ENCODE results near the gene PLCD1. TPM values are rescaled to one million over a fixed set of nuclear protein-coding genes. Genes with fewer than 3 reads are reported as not detected.

Gene PLCD1
- total and polyA plus RNA-seq, 2 of the 8 experiments (the other 6 are each of a cell fraction or from before 2014, with no cell fraction given) = 15.3 to 19.2 TPM

DNA sequence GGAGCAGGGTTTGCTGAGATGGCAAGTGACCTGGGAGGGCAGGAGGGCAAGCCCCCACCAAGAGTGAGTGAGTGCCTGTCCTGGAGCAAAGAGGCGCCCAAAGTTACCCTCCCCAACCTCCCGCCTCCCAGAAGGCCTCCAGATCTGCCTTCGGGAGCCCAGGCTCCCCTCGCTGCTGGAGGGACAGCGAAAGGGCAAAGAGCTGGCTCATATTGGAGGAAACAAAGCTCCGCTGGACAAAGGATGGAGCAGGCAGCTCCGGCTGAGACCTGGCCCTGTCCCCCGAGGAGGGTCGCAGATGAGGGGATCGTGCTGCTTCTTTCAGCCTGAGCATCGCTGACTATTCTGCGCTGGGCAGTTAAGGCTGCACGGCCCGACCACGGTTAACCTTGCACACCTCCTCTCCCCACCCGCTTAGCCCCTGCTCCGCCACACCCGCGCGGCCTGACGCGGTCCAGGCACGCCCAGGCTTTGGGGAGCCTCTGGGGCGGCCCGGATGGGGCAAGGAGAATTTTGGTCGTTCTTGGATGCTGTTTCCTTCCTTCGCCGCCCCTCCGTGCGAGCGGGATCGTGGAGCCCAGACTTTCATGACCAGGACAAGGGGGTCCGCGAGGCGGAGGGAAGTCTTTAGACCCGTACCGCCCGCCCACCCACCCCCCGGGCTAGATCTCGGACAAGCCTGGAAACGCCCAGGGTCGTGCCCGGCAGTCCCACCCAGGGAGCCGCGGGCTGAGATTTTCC, 651 bp downstream of the PLCD1 start:
- Histone ChIP-seq H3K4me2 (ENCODE audit: insufficient read depth in 1 of 2, low read depth in 2 of 2, low read length in 2 of 2) (peak overlapping the region; percentile 69 to 98), H3K36me3 (ENCODE audit: control insufficient read depth in 2 of 4, insufficient read depth in 4 of 4, low read length in 3 of 4) (no peaks in the 10 kb centered on the region), H2AFZ (ENCODE audit: low read length) (0 out of 2 replicates have a peak overlapping the region, but pooled peaks have one; percentile 42), H3K9ac (replicated peaks in 1 of 4; ENCODE audit: extremely low read depth in 1 of 4, low read depth in 3 of 4, low read length in 3 of 4) (peak overlapping the region in 2 of 4 experiments; percentile 25 to 45; a peak in 3 of 7 replicates), H3K18ac (ENCODE audit: extremely low read depth, low read length) (peak overlapping the region; percentile 83), H3K4me3 (ENCODE audit: extremely low read depth in 1 of 4, insufficient read depth in 2 of 4, low read depth in 3 of 4, low read length in 4 of 4) (peak overlapping the region; percentile 49 to 88 (median 62)), H3K79me2 (ENCODE audit: control insufficient read depth in 1 of 2, insufficient read depth in 2 of 2, low read length in 2 of 2) (no peaks in the 10 kb centered on the region), H3K27ac (ENCODE audit: low read depth, low read length) (no peak overlapping the region), H3K23ac (ENCODE audit: insufficient read length) (no peak overlapping the region), H2BK15ac (ENCODE audit: low read length) (no peak overlapping the region), H3K56ac (replicated peaks; ENCODE audit: insufficient read length, low read depth, low read length) (peak overlapping the region; percentile 33), H3K4ac (replicated peaks; ENCODE audit: insufficient read length, low read depth, low read length) (peak overlapping the region; percentile 5), H2AK5ac (ENCODE audit: low read depth, low read length) (no peak overlapping the region), H3K9me3 (ENCODE audit: insufficient read depth in 2 of 2, low read depth in 1 of 2, low read length in 1 of 2) (no peaks in the 10 kb centered on the region), H2BK120ac (replicated peaks; ENCODE audit: low read depth, low read length) (no peak overlapping the region), H4K5ac (ENCODE audit: insufficient read length, low read depth, low read length) (no peak overlapping the region), H2BK20ac (ENCODE audit: low read length) (no peak overlapping the region), H3K4me1 (replicated peaks in 1 of 4; ENCODE audit: control insufficient read depth in 3 of 4, insufficient read depth in 4 of 4, low read length in 3 of 4) (peaks cover 0 to 7% (median 4%) of the 10 kb centered on the region in 4 experiments; a peak in 6 of 7 replicates), H3K23me2 (ENCODE audit: low read depth, low read length) (peaks cover 18% of the 10 kb centered on the region; the same call in 1 of the 2 replicates), H3K14ac (ENCODE audit: insufficient read length) (no peak overlapping the region), H3K79me1 (ENCODE audit: low read depth, low read length) (no peaks in the 10 kb centered on the region), H2BK12ac (ENCODE audit: low read depth, low read length) (peak overlapping the region; percentile 17; the same call in 1 of the 2 replicates), H4K91ac (replicated peaks; ENCODE audit: insufficient read length, low read length) (no peak overlapping the region), H4K8ac (ENCODE audit: extremely low read depth, insufficient read depth, low read length) (peak overlapping the region; percentile 39), H3K27me3 (replicated peaks in 1 of 4; ENCODE audit: control insufficient read depth in 3 of 4, extremely low read depth in 1 of 4, insufficient read depth in 3 of 4, low read length in 3 of 4) (peaks cover 27 to 58% (median 50%) of the 10 kb centered on the region in 4 experiments), H4K20me1 (replicated peaks in 1 of 2; ENCODE audit: control insufficient read depth in 1 of 2, insufficient read depth in 2 of 2, low read length in 2 of 2) (peaks cover 8% of the 10 kb centered on the region in 2 experiments), H2BK5ac (ENCODE audit: low read depth, low read length) (no peak overlapping the region)
- TF ChIP-seq TEAD4 (IDR thresholded peaks at IDR 0.05; ENCODE audit: low read depth, low read length) (no peak), EZH2 (IDR thresholded peaks at IDR 0.05; ENCODE audit: low read depth, low read length, severe bottlenecking) (peak; percentile 59), SP2 (IDR thresholded peaks at IDR 0.05; ENCODE audit: low read length) (no peak), KDM4A (IDR thresholded peaks at IDR 0.05; ENCODE audit: low read depth, low read length, severe bottlenecking) (peak; percentile 24), SUZ12 (IDR thresholded peaks at IDR 0.05; ENCODE audit: low read length) (0 out of 2 replicates have a peak, but pooled peaks have one; percentile 50), CEBPB (IDR thresholded peaks at IDR 0.05; ENCODE audit: low read depth, low read length) (no peak), SIRT6 (IDR thresholded peaks at IDR 0.05; ENCODE audit: low read length) (no peak), TBP (IDR thresholded peaks at IDR 0.05; ENCODE audit: low read depth, low read length) (peak; percentile 55; the same call in 1 of the 2 replicates), POLR2A (IDR thresholded peaks at IDR 0.05; ENCODE audit: control extremely low read depth in 1 of 2, low read depth in 2 of 2, low read length in 2 of 2) (no peak), SIX5 (IDR thresholded peaks at IDR 0.05; ENCODE audit: low read depth, low read length) (no peak), CBX8 (IDR thresholded peaks at IDR 0.05; ENCODE audit: borderline replicate concordance, low read depth, low read length) (no peak)
- peak in 1 of 2 experiments; percentile 77 for DNase-seq (ENCODE audit: low read depth in 1 of 2, low spot score in 2 of 2)
- ChIA-PET POLR2A (ENCODE audit: partially characterized antibody) (interaction anchor here (0.6 to 2.2 kb wide), 5 partner anchors 10 to 468 kb away, joined by 3 to 9 read pairs (median 3); partner anchors contain the start of genes ACAA1 and DLEC1), CTCF (ENCODE audit: partially characterized antibody) (interaction anchor here (0.7 to 4.1 kb wide), 8 partner anchors 10 to 214 kb away, joined by 3 to 15 read pairs (median 3); partner anchors contain the start of gene DLEC1)
- no peak for FAIRE-seq
- 7% methylated on average over 36 of the region's 45 CpGs; no CpG with 5 or more reads in 1 of the 2 experiments for WGBS, 2 experiments (ENCODE audit: extremely low coverage in 1 of 2, insufficient coverage in 1 of 2, insufficient read length in 1 of 2, insufficient replicate concordance in 2 of 2, low coverage in 1 of 2, low lambda C conversion rate in 2 of 2, missing lambda C conversion rate in 1 of 2)
